Activated CD8-positive, alpha-beta T cell treated with anti-CD3 and anti-CD28 coated beads for 36 hours (primary cell): Measurements from ENCODE around the gene PRDM16. TPM values are rescaled to one million over a fixed set of nuclear protein-coding genes. Genes with fewer than 3 reads are reported as not detected.

Experiments used
- ATAC-seq: fragments of 200-7000 bp; cut with Tn5 transposase; one replicate; pipeline ENCODE4 v1.10.0; 2021; ENCODE audit warnings: mild to moderate bottlenecking, moderate library complexity
- CTCF ChIA-PET: fragments of 350-600 bp; sonication (Branson Sonifier 250); formaldehyde crosslinking; loops from one replicate; lab custom pipeline; 2021; ENCODE audit warnings: antibody characterized with exemption; lab: Charles Lee
- POLR2A ChIA-PET: fragments of 350-600 bp; sonication (Branson Sonifier 250); formaldehyde crosslinking; loops from one replicate; lab custom pipeline; 2021; ENCODE audit warnings: antibody characterized with exemption; lab: Charles Lee
- DNase-seq: peaks from one replicate; pipeline ENCODE4 v3.0.0-alpha.2; 2020
- H3K27ac Mint-ChIP-seq: one replicate; pipeline ENCODE4 v1.8.0; 2021; ENCODE audit warnings: mild to moderate bottlenecking, mixed read lengths
- H3K27me3 Mint-ChIP-seq: one replicate; pipeline ENCODE4 v1.8.0; 2021; ENCODE audit warnings: mixed read lengths
- H3K36me3 Mint-ChIP-seq: one replicate; pipeline ENCODE4 v1.8.0; 2021; ENCODE audit warnings: low read depth, mixed read lengths
- H3K4me1 Mint-ChIP-seq: one replicate; pipeline ENCODE4 v1.8.0; 2021; ENCODE audit warnings: low read depth, mixed read lengths
- H3K4me3 Mint-ChIP-seq: one replicate; pipeline ENCODE4 v1.8.0; 2021; ENCODE audit warnings: mild to moderate bottlenecking, moderate library complexity, mixed read lengths
- H3K9me3 Mint-ChIP-seq: one replicate; pipeline ENCODE4 v1.8.0; 2021; ENCODE audit warnings: mixed read lengths
- intact Hi-C: fragments of 100-400 bp; cut with micrococcal nuclease; formaldehyde crosslinking; loops from one replicate; pipeline ENCODE4 v1.10.0; 2022
- total RNA-seq, 2 experiments: library from RNA; stranded (reverse); gene quantifications; one replicate each; pipeline ENCODE4 v1.2.3, GENCODE V29; 2021
- TF ChIP-seq, protein P1 (sequence below): fragments of 200-600 bp; IDR thresholded peaks from one replicate; pipeline ENCODE4 v1.8.0; 2022; ENCODE audit warnings: antibody characterized with exemption, mild to moderate bottlenecking

The PRDM16 gene
- total RNA-seq, 2 experiments from 2014 or later, result 0.29 to 0.49 TPM

DNA sequence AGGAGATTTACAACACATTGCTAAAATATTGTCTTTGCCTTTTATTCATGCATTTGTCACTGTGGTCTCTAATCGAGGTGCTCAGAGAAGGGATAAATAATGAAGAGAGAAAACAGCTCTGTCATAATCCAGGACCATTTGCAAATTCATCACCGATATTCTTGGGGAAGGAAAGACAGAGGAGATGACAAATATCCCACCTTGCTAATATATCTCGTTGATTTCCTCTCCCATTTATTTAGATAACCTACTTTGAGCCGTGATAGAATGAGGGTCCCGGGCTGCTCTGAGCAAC, 86.9 kb downstream of the PRDM16 start:
- Mint-ChIP-seq H3K9me3 (no peaks in the 10 kb centered on the region), H3K36me3 (no peaks in the 10 kb centered on the region), H3K27ac (no peak overlapping the region), H3K4me3 (no peak overlapping the region), H3K27me3 (peaks cover 8% of the 10 kb centered on the region), H3K4me1 (peaks cover 3% of the 10 kb centered on the region)
- ATAC-seq (no peak), DNase-seq (no peak)
- TF ChIP-seq, protein P1, sequence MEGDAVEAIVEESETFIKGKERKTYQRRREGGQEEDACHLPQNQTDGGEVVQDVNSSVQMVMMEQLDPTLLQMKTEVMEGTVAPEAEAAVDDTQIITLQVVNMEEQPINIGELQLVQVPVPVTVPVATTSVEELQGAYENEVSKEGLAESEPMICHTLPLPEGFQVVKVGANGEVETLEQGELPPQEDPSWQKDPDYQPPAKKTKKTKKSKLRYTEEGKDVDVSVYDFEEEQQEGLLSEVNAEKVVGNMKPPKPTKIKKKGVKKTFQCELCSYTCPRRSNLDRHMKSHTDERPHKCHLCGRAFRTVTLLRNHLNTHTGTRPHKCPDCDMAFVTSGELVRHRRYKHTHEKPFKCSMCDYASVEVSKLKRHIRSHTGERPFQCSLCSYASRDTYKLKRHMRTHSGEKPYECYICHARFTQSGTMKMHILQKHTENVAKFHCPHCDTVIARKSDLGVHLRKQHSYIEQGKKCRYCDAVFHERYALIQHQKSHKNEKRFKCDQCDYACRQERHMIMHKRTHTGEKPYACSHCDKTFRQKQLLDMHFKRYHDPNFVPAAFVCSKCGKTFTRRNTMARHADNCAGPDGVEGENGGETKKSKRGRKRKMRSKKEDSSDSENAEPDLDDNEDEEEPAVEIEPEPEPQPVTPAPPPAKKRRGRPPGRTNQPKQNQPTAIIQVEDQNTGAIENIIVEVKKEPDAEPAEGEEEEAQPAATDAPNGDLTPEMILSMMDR, result no peak
- ChIA-PET POLR2A (no interaction called here), CTCF (no interaction called here)
- intact Hi-C loops, result no loop called here

- Mint-ChIP-seq H3K36me3 (no peaks in the 10 kb centered on the region), H3K27me3 (peaks cover 13% of the 10 kb centered on the region), H3K27ac (no peak overlapping the region), H3K4me1 (peaks cover 7% of the 10 kb centered on the region), H3K9me3 (no peaks in the 10 kb centered on the region), H3K4me3 (no peak overlapping the region)
- CTCF ChIA-PET, result no interaction called here
- TF ChIP-seq, protein P1, result no peak
- ATAC-seq (no peak), DNase-seq (no peak)
- intact Hi-C loops, result no loop called here
- POLR2A ChIA-PET, result interaction anchor here (0.5 kb wide), 1 partner anchor 358 kb away, joined by 3 read pairs; no protein-coding TSS in a partner anchor
These were observed 87.9 kb downstream of the PRDM16 start for GRCh38 chr1:3156936-3157335.

- H3K9me3 Mint-ChIP-seq, result no peaks in the 10 kb centered on the region
- intact Hi-C loops, result no loop called here
- no peak overlapping the region for H3K27ac Mint-ChIP-seq
- peaks cover 13% of the 10 kb centered on the region for H3K27me3 Mint-ChIP-seq
- no peaks in the 10 kb centered on the region for H3K36me3 Mint-ChIP-seq
- no peak for ATAC-seq
- CTCF ChIA-PET, result no interaction called here
- H3K4me3 Mint-ChIP-seq, result no peak overlapping the region
- H3K4me1 Mint-ChIP-seq, result peaks cover 7% of the 10 kb centered on the region
- no peak for DNase-seq
- TF ChIP-seq, protein P1, result no peak
- POLR2A ChIA-PET, result no interaction called here
These were observed 89.3 kb downstream of the PRDM16 start for GRCh38 chr1:3158347-3158746.

DNA sequence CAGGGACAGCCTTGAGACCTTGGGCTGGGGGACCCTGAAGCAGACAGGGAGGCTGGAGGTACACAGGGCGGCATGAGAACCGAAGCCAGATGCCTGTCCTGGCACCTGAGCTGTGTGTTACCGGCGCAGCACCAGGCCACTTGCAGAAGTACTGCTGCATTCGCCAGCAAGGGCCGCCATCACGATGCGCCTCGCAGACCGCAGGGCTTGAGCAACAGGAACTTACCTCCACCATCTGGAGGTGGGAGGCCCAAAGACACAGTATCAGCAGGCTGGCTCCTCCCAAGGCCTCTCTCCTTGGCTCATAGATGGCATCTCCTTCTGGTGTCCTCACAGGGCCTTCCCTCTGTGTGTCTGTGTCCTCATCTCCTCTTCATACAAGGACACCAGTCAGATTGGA, 90.1 kb downstream of the PRDM16 start:
- CTCF ChIA-PET, result no interaction called here
- TF ChIP-seq, protein P1, result no peak
- no peak for ATAC-seq
- Mint-ChIP-seq H3K27me3 (peaks cover 13% of the 10 kb centered on the region), H3K36me3 (no peaks in the 10 kb centered on the region), H3K4me1 (peaks cover 7% of the 10 kb centered on the region), H3K4me3 (no peak overlapping the region), H3K9me3 (no peaks in the 10 kb centered on the region), H3K27ac (no peak overlapping the region)
- POLR2A ChIA-PET, result no interaction called here
- DNase-seq, result no peak
- intact Hi-C loops, result no loop called here

DNA sequence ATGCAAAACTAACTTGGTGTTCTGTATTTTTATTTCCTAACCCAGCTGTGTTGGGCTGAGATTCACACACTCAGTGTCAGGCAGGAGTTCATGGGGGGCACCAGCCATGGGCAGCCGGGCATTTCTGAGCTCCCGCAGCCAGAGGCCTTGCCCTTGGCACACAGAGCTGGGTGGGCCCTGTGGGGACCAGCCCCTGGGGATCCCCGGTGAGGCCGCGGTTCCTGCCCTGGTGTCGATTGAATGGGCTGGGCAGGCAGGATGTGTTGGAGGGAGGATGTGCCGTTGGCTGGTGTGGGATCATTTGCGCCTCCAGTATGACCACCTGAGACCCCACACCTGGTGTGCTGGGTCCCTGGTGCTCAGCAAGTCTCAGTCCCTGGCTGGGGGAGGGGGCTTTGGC, 91.0 kb downstream of the PRDM16 start:
- no peak for ATAC-seq
- TF ChIP-seq, protein P1, result no peak
- Mint-ChIP-seq H3K27ac (no peak overlapping the region), H3K9me3 (no peaks in the 10 kb centered on the region), H3K4me3 (no peak overlapping the region), H3K36me3 (no peaks in the 10 kb centered on the region), H3K27me3 (peaks cover 13% of the 10 kb centered on the region), H3K4me1 (peaks cover 7% of the 10 kb centered on the region)
- intact Hi-C loops, result no loop called here
- DNase-seq, result no peak
- CTCF ChIA-PET, result no interaction called here
- POLR2A ChIA-PET, result no interaction called here
